Vagina (tissue), 2 donors: Measurements from ENCODE around the gene VGF. TPM values are rescaled to one million over a fixed set of nuclear protein-coding genes. Genes with fewer than 3 reads are reported as not detected.
"Not testable (repeated sequence)": the region's sequence is repeated elsewhere in the genome, so short reads cannot be mapped to it uniquely, and the experiment has no call there.

Source experiments
- DNase-seq, 2 donors: peaks; one replicate each; pipeline ENCODE4 v3.0.0-alpha.2; 2017; ENCODE audit errors: extremely low spot score in 2 of 2
- H3K27ac ChIP-seq: fragments of 200-600 bp; sonication (generic); one replicate; pipeline ENCODE4 v1.5.1; 2019
- H3K27me3 ChIP-seq: fragments of 200-600 bp; sonication (generic); one replicate; pipeline ENCODE4 v1.5.1; 2019
- H3K36me3 ChIP-seq, 2 donors: fragments of 200-600 bp; sonication (generic); one replicate each; pipeline ENCODE4 v1.5.1; 2017 to 2019
- H3K4me1 ChIP-seq: fragments of 200-600 bp; sonication (generic); one replicate; pipeline ENCODE4 v1.5.1; 2019
- H3K4me3 ChIP-seq, 2 donors: fragments of 200-600 bp; sonication (generic); 1 replicate in 1 of 2; 2 replicates in 1 of 2; pipeline ENCODE4 v1.5.1; 2016 to 2019
- H3K9me3 ChIP-seq: fragments of 200-600 bp; sonication (generic); one replicate; pipeline ENCODE4 v1.5.1; 2019
- CTCF ChIP-seq, 3 experiments: fragments of 450-650 bp in 2 of 3; fragments of 200-600 bp in 1 of 3; sonication (generic) in 1 of 3; IDR thresholded peaks; one replicate each; pipeline ENCODE4 v1.5.1; 2017 to 2019; ENCODE audit warnings: antibody characterized with exemption in 3 of 3, mild to moderate bottlenecking in 2 of 3, moderate library complexity in 2 of 3
- POLR2A ChIP-seq, 2 donors: fragments of 450-650 bp; IDR thresholded peaks; one replicate each; pipeline ENCODE4 v1.6.1; 2017; ENCODE audit warnings: antibody characterized with exemption in 2 of 2, mild to moderate bottlenecking in 2 of 2, moderate library complexity in 2 of 2
- POLR2AphosphoS5 ChIP-seq, 2 donors: sonication (generic); formaldehyde crosslinking; IDR thresholded peaks; one replicate each; pipeline ENCODE4 v1.9.0; 2017; ENCODE audit warnings: antibody characterized with exemption in 2 of 2, mild to moderate bottlenecking in 2 of 2, low read depth in 1 of 2; ENCODE audit not compliant: insufficient read depth in 1 of 2
- intact Hi-C: fragments of 100-400 bp; cut with DNase I; formaldehyde crosslinking; loops from one replicate; pipeline ENCODE4 v1.15.1; 2023
- total RNA-seq: library from RNA; depleted of rRNA; stranded (reverse); fragments of >200 nt; gene quantifications from one replicate; pipeline ENCODE4 v1.2.3, GENCODE V29; 2016

VGF gene
- total RNA-seq, 1 donor from 2014 or later = 1.2 TPM

- Histone ChIP-seq H3K4me1 (peaks cover 60% of the 10 kb centered on the region), H3K27me3 (no peaks in the 10 kb centered on the region), H3K27ac (peak overlapping the region; percentile 81), H3K36me3 (no peaks in the 10 kb centered on the region), H3K4me3 (no peak overlapping the region), H3K9me3 (no peaks in the 10 kb centered on the region)
- intact Hi-C loops = no loop called here
- no peak for DNase-seq
- TF ChIP-seq POLR2A (IDR thresholded peaks at IDR 0.05) (no peak), CTCF (IDR thresholded peaks at IDR 0.05) (no peak), POLR2AphosphoS5 (IDR thresholded peaks at IDR 0.05; ENCODE audit: insufficient read depth in 1 of 2, low read depth in 1 of 2) (no peak)
Measured at GRCh38 chr7:101123703-101124068, 41.7 kb downstream of the VGF start.

DNA sequence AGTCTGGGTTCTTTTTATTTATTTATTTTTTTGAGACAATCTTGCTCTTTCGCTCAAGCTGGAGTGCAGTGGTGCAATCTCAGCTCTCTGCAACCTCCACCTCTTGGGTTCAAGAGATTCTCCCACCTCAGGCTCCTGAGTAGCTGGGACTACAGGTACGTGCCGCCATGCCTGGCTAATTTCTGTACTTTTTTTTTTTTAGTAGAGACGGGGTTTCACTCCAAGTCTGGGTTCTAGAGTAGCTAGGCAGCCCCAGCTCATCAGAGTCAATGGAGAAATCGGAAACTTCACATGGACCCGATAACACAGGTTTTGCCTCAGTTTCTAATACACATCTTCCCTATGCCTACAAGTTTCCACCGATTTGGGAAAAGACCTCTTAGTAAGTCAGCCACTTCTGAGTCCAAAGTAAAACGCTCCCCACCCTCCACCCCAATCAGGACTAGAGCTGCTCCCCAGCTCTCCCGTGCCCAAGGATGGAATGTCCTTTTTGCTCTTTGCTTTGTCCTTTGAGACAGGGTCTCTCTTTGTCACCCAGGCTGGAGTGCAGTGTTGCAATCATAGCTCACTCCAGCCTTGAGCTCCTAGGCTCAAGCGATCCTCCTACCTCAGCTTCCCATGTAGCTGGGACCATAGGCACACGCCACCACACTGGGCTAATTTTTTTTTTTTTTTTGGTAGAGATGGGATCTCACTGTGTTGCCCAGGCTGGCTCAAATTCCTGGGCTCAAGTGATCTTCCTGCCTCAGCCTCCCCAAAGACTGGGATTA lies 42.3 kb downstream of the VGF start:
- no peak overlapping the region for H3K4me3 ChIP-seq

DNA sequence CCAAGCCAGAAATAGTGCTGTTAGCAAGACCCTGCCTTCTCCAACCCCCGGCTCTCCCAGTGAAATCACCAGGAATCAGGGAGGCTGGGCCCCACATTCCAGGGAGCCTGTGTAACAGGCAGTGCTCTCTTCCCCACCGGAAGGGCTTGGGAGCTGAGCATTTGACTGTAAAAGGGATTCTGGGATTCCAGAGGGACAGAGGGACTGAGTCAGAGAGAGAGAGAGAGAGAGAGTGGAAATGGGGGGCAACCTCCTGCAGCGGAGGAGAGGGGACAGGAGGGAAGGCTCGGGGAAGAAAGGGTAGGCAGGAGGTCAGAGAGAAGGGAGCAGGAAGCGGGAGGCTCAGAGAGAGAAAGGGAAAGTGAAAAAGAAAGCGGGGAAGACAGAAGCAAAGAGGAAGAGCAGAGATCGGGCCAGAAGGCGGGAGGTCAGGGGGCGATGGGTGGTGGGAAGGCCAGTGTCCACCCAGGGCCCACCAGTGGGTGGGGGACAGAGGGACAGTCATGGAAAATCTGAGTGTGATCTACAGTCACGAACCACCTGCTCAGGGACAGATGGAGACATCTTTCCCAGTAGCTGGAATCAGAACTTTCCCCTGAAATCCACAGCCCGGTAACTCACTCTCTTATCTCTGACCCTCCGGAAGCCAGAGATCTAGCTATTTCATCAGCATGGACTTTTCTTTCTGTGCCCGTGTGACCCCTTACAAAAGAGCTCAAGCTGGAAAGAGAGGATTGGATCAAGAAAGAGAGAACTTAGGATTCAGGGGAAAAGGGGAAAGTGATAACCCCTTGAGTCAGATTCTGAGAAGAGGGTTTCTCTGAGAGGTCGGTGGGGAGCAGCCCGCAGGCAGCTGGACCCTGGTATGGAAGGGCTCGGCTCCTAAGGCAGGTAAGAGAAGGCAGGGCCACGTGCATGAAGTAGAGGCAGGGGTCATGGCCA lies 43.1 kb downstream of the VGF start:
- peak overlapping the region; percentile 38 for H3K4me3 ChIP-seq

More for the DNA sequence above, 42.3 kb downstream of the VGF start:
- Histone ChIP-seq H3K27ac (peak overlapping the region; percentile 89), H3K36me3 (no peaks in the 10 kb centered on the region), H3K9me3 (no peaks in the 10 kb centered on the region), H3K4me1 (peaks cover 66% of the 10 kb centered on the region), H3K27me3 (no peaks in the 10 kb centered on the region)
- DNase-seq = no peak
- TF ChIP-seq POLR2A (IDR thresholded peaks at IDR 0.05) (no peak), POLR2AphosphoS5 (IDR thresholded peaks at IDR 0.05; ENCODE audit: insufficient read depth in 1 of 2, low read depth in 1 of 2) (no peak), CTCF (IDR thresholded peaks at IDR 0.05) (no peak)
- intact Hi-C loops = no loop called here

GRCh38 chr7:101121631-101121990 lies 43.8 kb downstream of the VGF start:
- Histone ChIP-seq H3K4me3 (peak overlapping the region in 1 of 2 donors; percentile 38), H3K4me1 (peaks cover 54% of the 10 kb centered on the region), H3K27ac (peak overlapping the region; percentile 89)
- DNase-seq, H3K36me3 ChIP-seq, H3K9me3 ChIP-seq, H3K27me3 ChIP-seq: not testable (repeated sequence)
- intact Hi-C loops = loop anchor here (2.0 kb wide), 1 partner anchor 21 kb away; no protein-coding TSS in a partner anchor

More for the DNA sequence above, 43.1 kb downstream of the VGF start:
- intact Hi-C loops = loop anchor here (2.0 kb wide), 1 partner anchor 21 kb away; no protein-coding TSS in a partner anchor
- Histone ChIP-seq H3K4me1 (peaks cover 60% of the 10 kb centered on the region), H3K27ac (peak overlapping the region; percentile 89), H3K9me3 (no peaks in the 10 kb centered on the region), H3K27me3 (no peaks in the 10 kb centered on the region), H3K36me3 (no peaks in the 10 kb centered on the region)
- TF ChIP-seq POLR2AphosphoS5 (IDR thresholded peaks at IDR 0.05; ENCODE audit: insufficient read depth in 1 of 2, low read depth in 1 of 2) (peak; percentile 56 to 63), CTCF (IDR thresholded peaks at IDR 0.05) (no peak)
- DNase-seq = no peak

GRCh38 chr7:101120315-101120714 lies 45.1 kb downstream of the VGF start:
- H3K36me3 ChIP-seq = no peaks in the 10 kb centered on the region
- peaks cover 42% of the 10 kb centered on the region for H3K4me1 ChIP-seq
- no peak for DNase-seq
- H3K27me3 ChIP-seq = no peaks in the 10 kb centered on the region
- TF ChIP-seq POLR2AphosphoS5 (IDR thresholded peaks at IDR 0.05; ENCODE audit: insufficient read depth in 1 of 2, low read depth in 1 of 2) (no peak), POLR2A (IDR thresholded peaks at IDR 0.05) (no peak), CTCF (IDR thresholded peaks at IDR 0.05) (no peak)
- no peaks in the 10 kb centered on the region for H3K9me3 ChIP-seq
- H3K4me3 ChIP-seq = no peak overlapping the region
- intact Hi-C loops = loop anchor here (2.0 kb wide), 1 partner anchor 20 kb away; no protein-coding TSS in a partner anchor
- no peak overlapping the region for H3K27ac ChIP-seq
